Liver (tissue), 9 donors: Measurements from ENCODE around the gene NDST1. TPM values are rescaled to one million over a fixed set of nuclear protein-coding genes. Genes with fewer than 3 reads are reported as not detected.

ENCODE experiments used
- DNase-seq: peaks from one replicate; pipeline ENCODE4 v3.0.0-alpha.2; 2017; ENCODE audit warnings: low spot score
- H3K27ac ChIP-seq, 2 donors: one replicate each; pipeline ENCODE4 v1.7.0; 2013; ENCODE audit warnings: inconsistent platforms in 2 of 2, low read length in 2 of 2, control low read depth in 1 of 2, low read depth in 1 of 2, mild to moderate bottlenecking in 1 of 2
- H3K27me3 ChIP-seq, 4 donors: one replicate each; pipeline versions ENCODE4 v1.6.1 to v1.7.0; 2013; ENCODE audit warnings: low read length in 3 of 4, inconsistent platforms in 1 of 4, mild to moderate bottlenecking in 1 of 4, moderate library complexity in 1 of 4; ENCODE audit not compliant: control insufficient read depth in 4 of 4, insufficient read depth in 4 of 4
- H3K36me3 ChIP-seq, 4 donors: one replicate each; pipeline versions ENCODE4 v1.6.1 to v1.7.0; 2013; ENCODE audit warnings: low read length in 3 of 4, mild to moderate bottlenecking in 3 of 4, low read depth in 1 of 4, moderate library complexity in 1 of 4; ENCODE audit not compliant: control insufficient read depth in 4 of 4, insufficient read depth in 3 of 4
- H3K4me1 ChIP-seq, 4 donors: one replicate each; pipeline versions ENCODE4 v1.6.1 to v1.7.0; 2013; ENCODE audit warnings: low read length in 3 of 4, mild to moderate bottlenecking in 3 of 4, moderate library complexity in 1 of 4; ENCODE audit not compliant: control insufficient read depth in 4 of 4, insufficient read depth in 4 of 4
- H3K4me3 ChIP-seq, 3 donors: one replicate each; pipeline versions ENCODE4 v1.6.1 to v1.7.0; 2013; ENCODE audit warnings: low read length in 3 of 3, control low read depth in 1 of 3, low read depth in 1 of 3, mild to moderate bottlenecking in 1 of 3
- H3K9ac ChIP-seq, 2 donors: one replicate each; pipeline ENCODE4 v1.7.0; 2013; ENCODE audit warnings: low read length in 2 of 2, mild to moderate bottlenecking in 2 of 2, moderate library complexity in 2 of 2, control low read depth in 1 of 2, low read depth in 1 of 2
- H3K9me3 ChIP-seq, 4 donors: one replicate each; pipeline versions ENCODE4 v1.6.1 to v1.7.0; 2013; ENCODE audit warnings: low read length in 3 of 4; ENCODE audit not compliant: control insufficient read depth in 4 of 4
- EGR1 ChIP-seq, 2 donors: IDR thresholded peaks; 2 replicates each; pipeline ENCODE4 v1.6.1; 2016 to 2018; ENCODE audit warnings: antibody characterized with exemption in 2 of 2, low read depth in 2 of 2
- FOXA1 ChIP-seq: IDR thresholded peaks from 2 replicates; pipeline ENCODE4 v1.6.1; 2016; ENCODE audit warnings: antibody characterized with exemption
- FOXA2 ChIP-seq: IDR thresholded peaks from 2 replicates; pipeline ENCODE4 v1.6.1; 2016; ENCODE audit warnings: antibody characterized with exemption
- GABPA ChIP-seq, 2 donors: IDR thresholded peaks in 1 of 2; conservative IDR thresholded peaks in 1 of 2; 2 replicates each; pipeline ENCODE4 v1.6.1; 2016; ENCODE audit warnings: antibody characterized with exemption in 2 of 2, mild to moderate bottlenecking in 1 of 2, moderate library complexity in 1 of 2
- HNF4A ChIP-seq, 2 donors: conservative IDR thresholded peaks; 2 replicates each; pipeline ENCODE4 v1.6.1; 2016; ENCODE audit warnings: antibody characterized with exemption in 2 of 2, mild to moderate bottlenecking in 2 of 2
- HNF4G ChIP-seq: IDR thresholded peaks from 2 replicates; pipeline ENCODE4 v1.6.1; 2016; ENCODE audit warnings: antibody characterized with exemption
- JUND ChIP-seq, 2 donors: IDR thresholded peaks; 2 replicates each; pipeline ENCODE4 v1.6.1; 2016; ENCODE audit warnings: antibody characterized with exemption in 2 of 2
- NR2F2 ChIP-seq: IDR thresholded peaks from 2 replicates; pipeline ENCODE4 v1.6.1; 2016; ENCODE audit warnings: antibody characterized with exemption
- RAD21 ChIP-seq, 2 donors: IDR thresholded peaks; 2 replicates each; pipeline ENCODE4 v1.6.1; 2016; ENCODE audit warnings: antibody characterized with exemption in 2 of 2, mild to moderate bottlenecking in 2 of 2
- RXRA ChIP-seq, 2 donors: IDR thresholded peaks; 2 replicates each; pipeline ENCODE4 v1.6.1; 2017 to 2018; ENCODE audit warnings: antibody characterized with exemption in 2 of 2, mild to moderate bottlenecking in 1 of 2
- SP1 ChIP-seq: IDR thresholded peaks from 2 replicates; pipeline ENCODE4 v1.6.1; 2018; ENCODE audit warnings: antibody characterized with exemption, mild to moderate bottlenecking
- TAF1 ChIP-seq: conservative IDR thresholded peaks from 2 replicates; pipeline ENCODE4 v1.6.1; 2016; ENCODE audit warnings: antibody characterized with exemption, mild to moderate bottlenecking
- YY1 ChIP-seq: IDR thresholded peaks from 2 replicates; pipeline ENCODE4 v1.6.1; 2016; ENCODE audit warnings: antibody characterized with exemption, mild to moderate bottlenecking
- WGBS: extraction: QIAGEN DNeasy Blood & Tissue Kit; methylation state at CpG from one replicate; pipeline ENCODE4 v1.1.7; 2013; 5-methylcytosine and 5-hydroxymethylcytosine counted together
- polyA plus RNA-seq, 2 donors: library from polyadenylated mRNA; stranded (reverse) in 1 of 2; unstranded in 1 of 2; fragments of 200-250 nt in 1 of 2; fragments of >200 nt in 1 of 2; fragmentation: Nextera tagmentation in 1 of 2; extraction: Ambion mirVana in 1 of 2; gene quantifications; one replicate each; pipeline versions ENCODE4 v1.2.1 to v1.2.3, GENCODE V29; 2013 to 2015
- total RNA-seq, 2 donors: library from RNA; depleted of rRNA; stranded (reverse); fragments of >200 nt; gene quantifications; one replicate each; pipeline ENCODE4 v1.2.3, GENCODE V29; 2014
- TF ChIP-seq, protein P1 (sequence below): IDR thresholded peaks from 2 replicates; pipeline ENCODE4 v1.6.1; 2016; ENCODE audit warnings: antibody characterized with exemption
- TF ChIP-seq, protein P2 (sequence below): fragments of 150-350 bp; IDR thresholded peaks from 2 replicates; pipeline ENCODE4 v1.5.1; 2017; ENCODE audit warnings: improper control_type of control experiment, low read depth, low read length; ENCODE audit not compliant: missing input control
- TF ChIP-seq, protein P3 (sequence below): IDR thresholded peaks from 2 replicates; pipeline ENCODE4 v1.6.1; 2016; ENCODE audit warnings: antibody characterized with exemption
- TF ChIP-seq, protein P4 (sequence below): IDR thresholded peaks from 2 replicates; pipeline ENCODE4 v1.6.1; 2016; ENCODE audit warnings: antibody characterized with exemption, mild to moderate bottlenecking
- donor health status: healthy.
- donor health status: healthy.
- donor health status: healthy.
- donor health status: healthy.
- donor health status: healthy.

NDST1 gene
- total and polyA plus RNA-seq, 4 donors: 10.3 to 103 (median 39.0) TPM

- Histone ChIP-seq H3K4me1 (peaks cover 1 to 16% (median 10%) of the 10 kb centered on the region in 4 donors), H3K27me3 (no peaks in the 10 kb centered on the region), H3K27ac (no peak overlapping the region), H3K9ac (no peak overlapping the region), H3K36me3 (peaks cover 21 to 39% (median 31%) of the 10 kb centered on the region in 4 donors), H3K4me3 (no peak overlapping the region), H3K9me3 (no peaks in the 10 kb centered on the region)
- DNase-seq: no peak
- TF ChIP-seq, protein P1, sequence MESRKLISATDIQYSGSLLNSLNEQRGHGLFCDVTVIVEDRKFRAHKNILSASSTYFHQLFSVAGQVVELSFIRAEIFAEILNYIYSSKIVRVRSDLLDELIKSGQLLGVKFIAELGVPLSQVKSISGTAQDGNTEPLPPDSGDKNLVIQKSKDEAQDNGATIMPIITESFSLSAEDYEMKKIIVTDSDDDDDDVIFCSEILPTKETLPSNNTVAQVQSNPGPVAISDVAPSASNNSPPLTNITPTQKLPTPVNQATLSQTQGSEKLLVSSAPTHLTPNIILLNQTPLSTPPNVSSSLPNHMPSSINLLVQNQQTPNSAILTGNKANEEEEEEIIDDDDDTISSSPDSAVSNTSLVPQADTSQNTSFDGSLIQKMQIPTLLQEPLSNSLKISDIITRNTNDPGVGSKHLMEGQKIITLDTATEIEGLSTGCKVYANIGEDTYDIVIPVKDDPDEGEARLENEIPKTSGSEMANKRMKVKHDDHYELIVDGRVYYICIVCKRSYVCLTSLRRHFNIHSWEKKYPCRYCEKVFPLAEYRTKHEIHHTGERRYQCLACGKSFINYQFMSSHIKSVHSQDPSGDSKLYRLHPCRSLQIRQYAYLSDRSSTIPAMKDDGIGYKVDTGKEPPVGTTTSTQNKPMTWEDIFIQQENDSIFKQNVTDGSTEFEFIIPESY: no peak
- no peak for TF ChIP-seq HNF4A (conservative IDR thresholded peaks at IDR 0.05)
- TF ChIP-seq GABPA (IDR thresholded peaks at IDR 0.05 in 1 of 2, conservative IDR thresholded peaks at IDR 0.05 in 1 of 2): no peak
- TF ChIP-seq FOXA1: no peak
- no peak for TF ChIP-seq FOXA2
- TF ChIP-seq, protein P2, sequence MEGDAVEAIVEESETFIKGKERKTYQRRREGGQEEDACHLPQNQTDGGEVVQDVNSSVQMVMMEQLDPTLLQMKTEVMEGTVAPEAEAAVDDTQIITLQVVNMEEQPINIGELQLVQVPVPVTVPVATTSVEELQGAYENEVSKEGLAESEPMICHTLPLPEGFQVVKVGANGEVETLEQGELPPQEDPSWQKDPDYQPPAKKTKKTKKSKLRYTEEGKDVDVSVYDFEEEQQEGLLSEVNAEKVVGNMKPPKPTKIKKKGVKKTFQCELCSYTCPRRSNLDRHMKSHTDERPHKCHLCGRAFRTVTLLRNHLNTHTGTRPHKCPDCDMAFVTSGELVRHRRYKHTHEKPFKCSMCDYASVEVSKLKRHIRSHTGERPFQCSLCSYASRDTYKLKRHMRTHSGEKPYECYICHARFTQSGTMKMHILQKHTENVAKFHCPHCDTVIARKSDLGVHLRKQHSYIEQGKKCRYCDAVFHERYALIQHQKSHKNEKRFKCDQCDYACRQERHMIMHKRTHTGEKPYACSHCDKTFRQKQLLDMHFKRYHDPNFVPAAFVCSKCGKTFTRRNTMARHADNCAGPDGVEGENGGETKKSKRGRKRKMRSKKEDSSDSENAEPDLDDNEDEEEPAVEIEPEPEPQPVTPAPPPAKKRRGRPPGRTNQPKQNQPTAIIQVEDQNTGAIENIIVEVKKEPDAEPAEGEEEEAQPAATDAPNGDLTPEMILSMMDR: no peak
- TF ChIP-seq RXRA (IDR thresholded peaks at IDR 0.05): no peak
- no peak for TF ChIP-seq TAF1
- TF ChIP-seq, protein P3, sequence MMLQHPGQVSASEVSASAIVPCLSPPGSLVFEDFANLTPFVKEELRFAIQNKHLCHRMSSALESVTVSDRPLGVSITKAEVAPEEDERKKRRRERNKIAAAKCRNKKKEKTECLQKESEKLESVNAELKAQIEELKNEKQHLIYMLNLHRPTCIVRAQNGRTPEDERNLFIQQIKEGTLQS: no peak
- TF ChIP-seq EGR1 (IDR thresholded peaks at IDR 0.05; ENCODE audit: low read depth in 2 of 2): no peak
- no peak for TF ChIP-seq YY1
- no peak for TF ChIP-seq HNF4G
- TF ChIP-seq, protein P4, sequence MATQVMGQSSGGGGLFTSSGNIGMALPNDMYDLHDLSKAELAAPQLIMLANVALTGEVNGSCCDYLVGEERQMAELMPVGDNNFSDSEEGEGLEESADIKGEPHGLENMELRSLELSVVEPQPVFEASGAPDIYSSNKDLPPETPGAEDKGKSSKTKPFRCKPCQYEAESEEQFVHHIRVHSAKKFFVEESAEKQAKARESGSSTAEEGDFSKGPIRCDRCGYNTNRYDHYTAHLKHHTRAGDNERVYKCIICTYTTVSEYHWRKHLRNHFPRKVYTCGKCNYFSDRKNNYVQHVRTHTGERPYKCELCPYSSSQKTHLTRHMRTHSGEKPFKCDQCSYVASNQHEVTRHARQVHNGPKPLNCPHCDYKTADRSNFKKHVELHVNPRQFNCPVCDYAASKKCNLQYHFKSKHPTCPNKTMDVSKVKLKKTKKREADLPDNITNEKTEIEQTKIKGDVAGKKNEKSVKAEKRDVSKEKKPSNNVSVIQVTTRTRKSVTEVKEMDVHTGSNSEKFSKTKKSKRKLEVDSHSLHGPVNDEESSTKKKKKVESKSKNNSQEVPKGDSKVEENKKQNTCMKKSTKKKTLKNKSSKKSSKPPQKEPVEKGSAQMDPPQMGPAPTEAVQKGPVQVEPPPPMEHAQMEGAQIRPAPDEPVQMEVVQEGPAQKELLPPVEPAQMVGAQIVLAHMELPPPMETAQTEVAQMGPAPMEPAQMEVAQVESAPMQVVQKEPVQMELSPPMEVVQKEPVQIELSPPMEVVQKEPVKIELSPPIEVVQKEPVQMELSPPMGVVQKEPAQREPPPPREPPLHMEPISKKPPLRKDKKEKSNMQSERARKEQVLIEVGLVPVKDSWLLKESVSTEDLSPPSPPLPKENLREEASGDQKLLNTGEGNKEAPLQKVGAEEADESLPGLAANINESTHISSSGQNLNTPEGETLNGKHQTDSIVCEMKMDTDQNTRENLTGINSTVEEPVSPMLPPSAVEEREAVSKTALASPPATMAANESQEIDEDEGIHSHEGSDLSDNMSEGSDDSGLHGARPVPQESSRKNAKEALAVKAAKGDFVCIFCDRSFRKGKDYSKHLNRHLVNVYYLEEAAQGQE: no peak
- TF ChIP-seq NR2F2: no peak
- TF ChIP-seq RAD21 (IDR thresholded peaks at IDR 0.05): no peak
- no peak for TF ChIP-seq SP1
- no peak for TF ChIP-seq JUND (IDR thresholded peaks at IDR 0.05)
- 71% methylated on average over 7 of the region's 7 CpGs for WGBS
Measured at GRCh38 chr5:150556859-150557508, 49.1 kb downstream of the NDST1 start.
